Spleen (tissue), 11 donors: Measurements from ENCODE around the gene KCNQ4. TPM values are rescaled to one million over a fixed set of nuclear protein-coding genes. Genes with fewer than 3 reads are reported as not detected.
A peak's percentile ranks its signal among the peaks of the same experiment; 100 is the strongest.

Experiments
- DNase-seq: peaks from one replicate; pipeline ENCODE4 v3.0.0-alpha.2; 2020
- H3K27ac ChIP-seq, 8 donors: fragments of 200-600 bp; sonication (generic) in 7 of 8; 1 replicate in 4 of 8; 2 replicates in 4 of 8; pipeline versions ENCODE4 v1.5.0 to v1.8.0; 2016 to 2021; ENCODE audit warnings: inconsistent platforms in 4 of 8, mild to moderate bottlenecking in 4 of 8, moderate library complexity in 1 of 8
- H3K27me3 ChIP-seq, 7 donors: fragments of 200-600 bp; sonication (generic) in 6 of 7; replicated peaks in 1 of 7; 1 replicate in 4 of 7; 2 replicates in 3 of 7; pipeline versions ENCODE4 v1.5.0 to v1.8.0; 2016 to 2021; ENCODE audit warnings: inconsistent platforms in 3 of 7, mild to moderate bottlenecking in 1 of 7
- H3K36me3 ChIP-seq, 6 donors: fragments of 200-600 bp; sonication (generic) in 5 of 6; 1 replicate in 4 of 6; 2 replicates in 2 of 6; pipeline versions ENCODE4 v1.5.0 to v1.8.0; 2016 to 2021; ENCODE audit warnings: inconsistent platforms in 2 of 6
- H3K4me1 ChIP-seq, 6 donors: fragments of 200-600 bp; sonication (generic) in 5 of 6; 1 replicate in 3 of 6; 2 replicates in 3 of 6; pipeline versions ENCODE4 v1.5.0 to v1.8.0; 2016 to 2021; ENCODE audit warnings: inconsistent platforms in 3 of 6
- H3K4me3 ChIP-seq, 8 donors: fragments of 200-600 bp; sonication (generic) in 7 of 8; 1 replicate in 4 of 8; 2 replicates in 4 of 8; pipeline versions ENCODE4 v1.5.0 to v1.8.0; 2016 to 2021; ENCODE audit warnings: inconsistent platforms in 4 of 8, mild to moderate bottlenecking in 4 of 8, moderate library complexity in 2 of 8
- H3K9me3 ChIP-seq, 8 donors: fragments of 200-600 bp; sonication (generic) in 7 of 8; 1 replicate in 4 of 8; 2 replicates in 4 of 8; pipeline versions ENCODE4 v1.5.0 to v1.8.0; 2016 to 2021; ENCODE audit warnings: inconsistent platforms in 4 of 8
- CTCF ChIP-seq, 11 experiments: fragments of 200-600 bp in 7 of 11; fragments of 450-650 bp in 4 of 11; sonication (generic) in 4 of 11; IDR thresholded peaks in 8 of 11; conservative IDR thresholded peaks in 3 of 11; 1 replicate in 7 of 11; 2 replicates in 4 of 11; pipeline versions ENCODE4 v1.4.0 to v1.8.0; 2016 to 2021; ENCODE audit warnings: antibody characterized with exemption in 11 of 11, inconsistent platforms in 4 of 11, mild to moderate bottlenecking in 1 of 11
- POLR2A ChIP-seq, 3 donors: fragments of 450-650 bp; IDR thresholded peaks; one replicate each; pipeline ENCODE4 v1.5.1; 2017; ENCODE audit warnings: antibody characterized with exemption in 3 of 3, mild to moderate bottlenecking in 1 of 3
- POLR2AphosphoS5 ChIP-seq, 3 donors: sonication (generic); formaldehyde crosslinking; IDR thresholded peaks; one replicate each; pipeline ENCODE4 v1.5.1; 2017; ENCODE audit warnings: antibody characterized with exemption in 3 of 3
- WGBS, 5 donors: extraction: QIAGEN DNeasy Blood & Tissue Kit in 3 of 5; methylation state at CpG; one replicate each; pipeline versions ENCODE4 v1.1.5 to v1.1.7; 2013 to 2018; 5-methylcytosine and 5-hydroxymethylcytosine counted together
- intact Hi-C: fragments of 100-400 bp; cut with DNase I; formaldehyde crosslinking; loops from one replicate; pipeline ENCODE4 v1.15.0; 2023; ENCODE audit warnings: low total_unique reads
- polyA plus RNA-seq, 3 donors: library from polyadenylated mRNA; stranded (reverse); fragments of 200-250 nt; gene quantifications; one replicate each; pipeline ENCODE4 v1.2.1, GENCODE V29; 2013
- total RNA-seq, 7 donors: library from RNA; depleted of rRNA in 3 of 7; stranded (reverse); fragments of >200 nt in 3 of 7; fragmentation: NEBNext Ultra II Directional in 4 of 7; extraction: Animal tissue kit (Norgen Biotek cat#: 25700) in 4 of 7; gene quantifications; one replicate each; pipeline versions ENCODE4 v1.1.0 to v1.2.1, GENCODE V29; 2016 to 2021
- donor health status: healthy with polysubstance abuse.
- donor health status: DM: no; HTN: no; CAD: no; lungs with moderate emphysema.
- donor health status: DM: no; HTN: no; CAD: no.
- donor health status: Bipolar disorder and iron deficiency.
- donor health status: healthy.
- donor health status: DM: no; HTN: no; CAD: no.
- donor health status: DM: yes; HTN: yes; CAD: no.

Gene KCNQ4
- total and polyA plus RNA-seq, 10 donors: 0.09 to 0.54 (median 0.25) TPM

DNA sequence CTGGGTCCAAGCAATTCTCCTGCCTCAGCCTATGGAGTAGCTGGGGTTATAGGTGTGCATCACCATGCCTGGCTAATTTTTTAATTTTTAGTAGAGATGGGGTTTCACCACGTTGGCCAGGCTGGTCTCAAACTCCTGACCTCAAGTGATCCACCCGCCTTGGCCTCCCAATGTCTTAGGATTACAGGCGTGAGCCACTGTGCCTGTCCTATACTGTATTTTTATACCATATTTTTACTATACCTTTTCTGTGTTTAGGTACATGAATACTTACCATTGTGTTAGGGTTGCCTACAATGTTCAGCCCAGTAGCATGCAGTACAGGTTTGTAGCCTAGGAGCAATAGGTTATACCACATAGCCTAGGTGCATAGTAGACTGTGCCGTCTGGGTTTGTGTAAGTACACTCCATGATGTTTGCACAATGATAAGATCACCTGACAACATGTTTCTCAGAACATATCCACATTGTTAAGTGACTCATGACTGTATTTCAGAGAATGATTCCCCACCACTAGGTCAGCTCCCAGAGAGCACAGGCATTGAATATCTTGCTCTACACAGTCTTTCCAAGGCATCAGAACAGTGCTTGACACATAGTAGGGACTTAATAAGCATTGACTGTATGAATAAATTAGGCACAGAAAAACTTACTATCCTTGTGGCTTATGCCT, 84.6 kb downstream of the KCNQ4 start:
- Histone ChIP-seq H3K9me3 (peaks cover 0 to 9% (median 6%) of the 10 kb centered on the region in 8 donors), H3K4me1 (peaks cover 0 to 4% (median 0%) of the 10 kb centered on the region in 6 donors), H3K36me3 (no peaks in the 10 kb centered on the region), H3K27ac (no peak overlapping the region), H3K27me3 (peaks cover 0 to 2% (median 0%) of the 10 kb centered on the region in 7 donors), H3K4me3 (no peak overlapping the region)
- DNase-seq: no peak
- TF ChIP-seq CTCF (IDR thresholded peaks at IDR 0.05 in 8 of 11, conservative IDR thresholded peaks at IDR 0.05 in 3 of 11) (no peak), POLR2A (IDR thresholded peaks at IDR 0.05) (no peak), POLR2AphosphoS5 (IDR thresholded peaks at IDR 0.05) (no peak)
- WGBS, 5 donors: 81 to 88% (median 84%) methylated on average over 4 of the region's 4 CpGs
- intact Hi-C loops: no loop called here

DNA sequence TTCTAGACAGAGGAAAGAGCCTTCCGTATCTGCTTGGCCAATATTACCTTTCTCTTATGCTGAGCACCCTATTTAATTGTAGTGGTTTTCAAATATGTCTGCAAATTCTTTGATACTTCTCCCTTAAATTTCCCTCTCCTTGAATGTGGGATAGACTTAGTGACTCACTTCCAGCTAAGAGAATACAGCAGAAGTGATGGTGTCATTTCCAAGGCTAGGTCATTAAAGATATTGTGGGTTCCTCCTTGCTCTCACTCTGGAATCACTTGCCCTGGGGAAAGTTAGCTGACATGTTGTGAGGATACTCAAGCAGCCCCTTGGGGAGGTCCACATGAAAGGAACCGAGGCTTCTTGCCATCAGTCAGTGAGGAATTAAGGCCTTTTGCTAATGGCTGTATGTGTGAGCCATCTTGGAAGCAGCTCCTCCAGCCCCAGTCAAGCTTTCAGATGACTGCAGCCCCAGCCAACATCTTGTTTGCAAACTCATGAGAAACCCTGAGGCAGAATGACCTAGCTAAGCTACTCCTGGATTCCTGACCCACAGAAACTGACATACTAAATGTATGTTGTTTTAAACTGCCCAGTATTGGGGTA, 86.6 kb downstream of the KCNQ4 start:
- Histone ChIP-seq H3K4me3 (no peak overlapping the region), H3K27me3 (peaks cover 0 to 3% (median 0%) of the 10 kb centered on the region in 7 donors), H3K4me1 (peaks cover 0 to 9% (median 5%) of the 10 kb centered on the region in 6 donors), H3K9me3 (peaks cover 0 to 9% (median 6%) of the 10 kb centered on the region in 8 donors), H3K36me3 (no peaks in the 10 kb centered on the region), H3K27ac (no peak overlapping the region)
- intact Hi-C loops: no loop called here
- WGBS, 5 donors: 68 to 96% (median 92%) methylated on average over 2 of the region's 2 CpGs
- TF ChIP-seq POLR2A (IDR thresholded peaks at IDR 0.05) (no peak), CTCF (IDR thresholded peaks at IDR 0.05 in 8 of 11, conservative IDR thresholded peaks at IDR 0.05 in 3 of 11) (no peak), POLR2AphosphoS5 (IDR thresholded peaks at IDR 0.05) (no peak)
- DNase-seq: no peak

- WGBS, 5 donors: 78 to 92% (median 86%) methylated on average over 3 of the region's 3 CpGs
- H3K4me1 ChIP-seq: peaks cover 0 to 28% (median 14%) of the 10 kb centered on the region in 6 donors
- H3K4me3 ChIP-seq: no peak overlapping the region
- peaks cover 0 to 17% (median 8%) of the 10 kb centered on the region in 8 donors for H3K9me3 ChIP-seq
- no peak for DNase-seq
- intact Hi-C loops: no loop called here
- peaks cover 0 to 3% (median 0%) of the 10 kb centered on the region in 7 donors for H3K27me3 ChIP-seq
- no peaks in the 10 kb centered on the region for H3K36me3 ChIP-seq
- peak overlapping the region in 1 of 8 donors; percentile 56 for H3K27ac ChIP-seq
- TF ChIP-seq POLR2AphosphoS5 (IDR thresholded peaks at IDR 0.05): no peak
Measured at GRCh38 chr1:40872276-40872675, 88.7 kb downstream of the KCNQ4 start.

DNA sequence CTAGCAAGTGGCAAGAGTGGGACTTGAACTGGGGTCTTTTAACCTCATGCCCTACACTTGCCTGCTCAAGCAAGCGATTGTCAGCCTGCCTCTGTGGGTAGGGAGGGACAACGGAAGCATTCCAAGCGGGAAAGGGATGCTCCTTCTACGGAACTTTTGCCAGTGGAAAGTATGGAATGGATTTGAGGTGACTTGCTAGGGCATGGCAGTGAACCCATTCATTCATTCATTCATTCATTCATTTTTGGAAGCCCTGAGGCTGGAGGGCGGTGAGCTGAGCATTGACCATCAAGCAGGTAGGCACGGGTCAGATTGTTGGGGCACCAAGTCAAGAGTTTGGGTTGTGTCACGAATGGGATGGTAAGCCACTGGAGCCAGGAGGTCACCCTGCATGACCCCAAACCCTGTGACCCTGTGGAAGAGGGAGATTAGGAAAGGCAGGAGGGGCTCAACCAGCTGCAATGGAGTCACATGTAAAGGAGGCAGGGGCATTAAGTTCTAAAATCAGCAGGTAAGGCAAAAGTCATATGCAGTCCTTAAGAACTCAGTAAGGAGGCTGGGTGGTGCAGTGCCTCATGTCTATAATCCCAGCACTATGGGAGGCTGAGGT, 90.4 kb downstream of the KCNQ4 start:
- peaks cover 0 to 3% (median 0%) of the 10 kb centered on the region in 7 donors for H3K27me3 ChIP-seq
- no peak for TF ChIP-seq POLR2A (IDR thresholded peaks at IDR 0.05)
- TF ChIP-seq CTCF (IDR thresholded peaks at IDR 0.05 in 8 of 11, conservative IDR thresholded peaks at IDR 0.05 in 3 of 11): no peak
- no peak for TF ChIP-seq POLR2AphosphoS5 (IDR thresholded peaks at IDR 0.05)
- peaks cover 0 to 41% (median 19%) of the 10 kb centered on the region in 6 donors for H3K4me1 ChIP-seq
- WGBS, 5 donors: 91 to 96% (median 94%) methylated on average over 7 of the region's 7 CpGs
- no peak overlapping the region for H3K27ac ChIP-seq
- DNase-seq: no peak
- peaks cover 0 to 17% (median 8%) of the 10 kb centered on the region in 8 donors for H3K9me3 ChIP-seq
- no peak overlapping the region for H3K4me3 ChIP-seq
- intact Hi-C loops: no loop called here
- no peaks in the 10 kb centered on the region for H3K36me3 ChIP-seq
